ENCODE data around the gene SLC35C1. TPM values are rescaled to one million over a fixed set of nuclear protein-coding genes. Genes with fewer than 3 reads are reported as not detected.

The SLC35C1 gene
- polyA plus RNA-seq, 3 donors: 8.1 to 10.2 (median 8.9) TPM

- no peak for DNase-seq
Measured at GRCh38 chr11:45777127-45777969, 27.6 kb upstream of the SLC35C1 start.

- DNase-seq: no peak
Measured at GRCh38 chr11:45778341-45778740, 26.6 kb upstream of the SLC35C1 start.

- DNase-seq: no peak
Measured at GRCh38 chr11:45779602-45780001, 25.3 kb upstream of the SLC35C1 start.

- DNase-seq: no peak
Measured at GRCh38 chr11:45786272-45786671, 18.7 kb upstream of the SLC35C1 start.

- no peak for DNase-seq
Measured at GRCh38 chr11:45788887-45789286, 16.1 kb upstream of the SLC35C1 start.

- DNase-seq: no peak
Measured at GRCh38 chr11:45791524-45791923, 13.4 kb upstream of the SLC35C1 start.

- DNase-seq: no peak
Measured at GRCh38 chr11:45794169-45794568, 10.8 kb upstream of the SLC35C1 start.

DNA sequence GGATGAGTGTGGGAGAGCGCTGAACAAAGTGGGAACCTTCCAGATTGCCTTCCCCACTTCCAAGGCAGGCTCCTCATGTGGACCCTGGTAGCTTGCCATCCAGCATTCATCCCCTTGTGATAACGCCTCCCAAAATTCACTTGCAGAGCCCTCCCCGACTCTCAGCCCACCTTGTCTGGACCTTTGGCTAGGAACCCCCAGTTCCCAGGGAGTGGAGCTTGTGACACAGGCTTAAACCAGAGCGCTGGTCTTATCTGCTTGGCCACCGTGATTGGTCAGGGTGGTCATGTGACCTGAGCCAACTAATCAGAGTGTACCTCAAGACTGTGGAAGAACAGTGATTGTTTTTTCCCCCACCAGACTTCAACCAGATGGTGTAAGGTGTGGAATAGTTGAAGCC, 9.6 kb upstream of the SLC35C1 start:
- no peak for DNase-seq

DNA sequence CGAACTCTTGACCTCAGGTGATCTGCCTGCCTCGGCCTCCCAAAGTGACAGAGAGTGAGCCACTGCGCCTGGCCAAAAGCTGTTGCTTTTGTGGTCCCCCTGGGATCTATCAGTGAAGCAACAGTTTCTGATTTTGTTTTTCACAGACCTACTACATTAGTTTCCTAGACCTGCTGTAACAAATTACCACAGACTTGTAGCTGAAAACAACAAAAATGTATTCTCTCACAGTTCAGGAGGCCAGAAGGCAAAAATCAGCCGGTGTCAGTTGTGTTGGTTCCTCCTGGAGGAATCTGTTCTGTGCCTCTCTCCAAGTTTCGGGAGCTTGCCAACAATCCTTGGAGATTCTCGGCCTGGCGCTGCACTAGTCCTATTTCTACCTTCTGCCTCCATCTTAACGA, 8.5 kb upstream of the SLC35C1 start:
- no peak for DNase-seq

- DNase-seq: no peak
Measured at GRCh38 chr11:45798793-45799441, 6.0 kb upstream of the SLC35C1 start.

GRCh38 chr11:45799562-45799961, 5.4 kb upstream of the SLC35C1 start:
- no peak for DNase-seq

GRCh38 chr11:45800261-45800660, 4.7 kb upstream of the SLC35C1 start:
- no peak for DNase-seq

GRCh38 chr11:45801723-45802315, 3.1 kb upstream of the SLC35C1 start:
- DNase-seq: no peak

GRCh38 chr11:45802531-45803317, 2.2 kb upstream of the SLC35C1 start:
- DNase-seq: no peak

- peak; percentile 73 for DNase-seq
Measured at GRCh38 chr11:45803971-45804760, 783 bp upstream of the SLC35C1 start.

GRCh38 chr11:45805305-45806071, 539 bp downstream of the SLC35C1 start:
- no peak for DNase-seq

- no peak for DNase-seq
Measured at GRCh38 chr11:45806072-45806933, 1.4 kb downstream of the SLC35C1 start.

DNA sequence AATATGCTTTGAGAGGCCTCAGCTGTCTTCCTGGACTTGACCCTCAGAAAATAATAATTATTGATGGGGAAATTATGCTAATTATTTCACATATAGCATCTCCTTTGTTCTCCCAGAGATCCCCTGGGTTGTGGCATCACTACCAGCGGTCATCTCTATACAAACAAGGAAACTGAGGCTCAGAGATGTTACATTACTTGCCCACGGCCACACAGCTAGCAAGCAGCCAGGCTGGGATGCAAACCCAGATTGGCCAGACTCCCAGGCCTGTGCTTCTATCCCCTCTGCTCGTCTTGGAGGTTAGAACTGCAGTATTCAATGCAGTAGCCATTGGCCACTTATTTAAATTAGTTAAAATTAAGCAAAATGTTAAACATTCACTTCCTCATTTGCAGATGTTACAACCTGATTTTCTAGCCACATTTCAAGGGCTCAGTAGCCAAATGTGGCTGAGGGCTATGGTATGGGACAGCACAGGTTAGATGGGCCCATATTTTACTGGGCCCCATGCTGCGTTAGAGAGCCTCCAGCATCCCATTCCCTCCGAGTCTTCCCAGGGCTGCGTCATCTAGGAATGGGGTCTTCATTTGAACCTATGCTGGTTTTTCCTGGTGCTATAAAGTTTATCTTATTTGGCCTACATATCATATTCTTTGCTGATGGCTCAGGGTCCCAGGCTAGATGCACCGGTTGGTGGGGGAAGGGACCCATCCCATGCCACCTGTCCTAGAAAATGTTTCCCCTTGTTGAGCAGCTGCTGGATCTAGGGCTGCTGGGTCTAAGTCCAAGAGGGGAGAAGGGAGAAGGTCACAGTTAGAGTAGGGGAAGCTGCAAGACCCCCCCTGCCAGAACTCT, 2.2 kb downstream of the SLC35C1 start:
- DNase-seq: no peak
